ENCODE results near the gene CPED1. TPM values are rescaled to one million over a fixed set of nuclear protein-coding genes. Genes with fewer than 3 reads are reported as not detected.

CPED1 gene
- polyA plus RNA-seq, 1 donor from 2014 or later: not detected

- no peak overlapping the region for H3K9ac ChIP-seq (ENCODE audit: low read length)
- H2AFZ ChIP-seq (ENCODE audit: low read depth, low read length): no peak overlapping the region
- H3K4me2 ChIP-seq (ENCODE audit: low read length): no peak overlapping the region
- TF ChIP-seq TAF1 (IDR thresholded peaks at IDR 0.05; ENCODE audit: low read depth) (no peak), SMC3 (conservative IDR thresholded peaks at IDR 0.05; ENCODE audit: poor library complexity) (no peak), POLR2AphosphoS5 (IDR thresholded peaks at IDR 0.05) (no peak)
- no peaks in the 10 kb centered on the region for H3K9me3 ChIP-seq (ENCODE audit: low read length)
- no peaks in the 10 kb centered on the region for H3K79me2 ChIP-seq (replicated peaks; ENCODE audit: insufficient read depth, low read length)
- no peaks in the 10 kb centered on the region for H3K9me2 ChIP-seq (ENCODE audit: insufficient read depth, low read length)
- no peaks in the 10 kb centered on the region for H3K27me3 ChIP-seq (ENCODE audit: insufficient read depth, low read depth, low read length)
- no peak overlapping the region for H3K27ac ChIP-seq (ENCODE audit: low read length)
- H4K20me1 ChIP-seq (ENCODE audit: insufficient read depth): no peaks in the 10 kb centered on the region
- no peaks in the 10 kb centered on the region for H3F3A ChIP-seq (ENCODE audit: insufficient read depth, low read length, poor library complexity, severe bottlenecking)
- no peaks in the 10 kb centered on the region for H3K36me3 ChIP-seq (ENCODE audit: insufficient read depth, low read length)
- no peak overlapping the region for H3K4me3 ChIP-seq (ENCODE audit: low read length)
Observed at GRCh38 chr7:121266307-121266894, 277.9 kb downstream of the CPED1 start.

GRCh38 chr7:121267612-121268011 is 279.1 kb downstream of the CPED1 start:
- H3K4me2 ChIP-seq (ENCODE audit: low read length): no peak overlapping the region
- no peak for TF ChIP-seq POLR2AphosphoS5 (IDR thresholded peaks at IDR 0.05)
- no peak for TF ChIP-seq CTCF (IDR thresholded peaks at IDR 0.05; ENCODE audit: poor library complexity, severe bottlenecking)
- no peak for TF ChIP-seq EZH2 (IDR thresholded peaks at IDR 0.05; ENCODE audit: borderline replicate concordance, insufficient read depth, low read length, poor library complexity, severe bottlenecking)
- TF ChIP-seq TAF1 (IDR thresholded peaks at IDR 0.05; ENCODE audit: low read depth): no peak
- no peak for TF ChIP-seq RAD21 (conservative IDR thresholded peaks at IDR 0.05)
- no peak for TF ChIP-seq MXI1 (conservative IDR thresholded peaks at IDR 0.05; ENCODE audit: poor library complexity, severe bottlenecking)
- no peak for TF ChIP-seq REST (IDR thresholded peaks at IDR 0.05; ENCODE audit: borderline replicate concordance)
- TF ChIP-seq SMC3 (conservative IDR thresholded peaks at IDR 0.05; ENCODE audit: poor library complexity): no peak
- TF ChIP-seq EP300 (conservative IDR thresholded peaks at IDR 0.05; ENCODE audit: poor library complexity, severe bottlenecking): no peak
- no peaks in the 10 kb centered on the region for H3K9me3 ChIP-seq (ENCODE audit: low read length)
- no peak overlapping the region for H3K4me3 ChIP-seq (ENCODE audit: low read length)
- no peaks in the 10 kb centered on the region for H3F3A ChIP-seq (ENCODE audit: insufficient read depth, low read length, poor library complexity, severe bottlenecking)
- no peaks in the 10 kb centered on the region for H3K79me2 ChIP-seq (replicated peaks; ENCODE audit: insufficient read depth, low read length)
- no peak overlapping the region for H3K9ac ChIP-seq (ENCODE audit: low read length)
- no peaks in the 10 kb centered on the region for H3K27me3 ChIP-seq (ENCODE audit: insufficient read depth, low read depth, low read length)
- H3K36me3 ChIP-seq (ENCODE audit: insufficient read depth, low read length): no peaks in the 10 kb centered on the region
- no peaks in the 10 kb centered on the region for H4K20me1 ChIP-seq (ENCODE audit: insufficient read depth)
- no peak overlapping the region for H3K27ac ChIP-seq (ENCODE audit: low read length)
- no peaks in the 10 kb centered on the region for H3K9me2 ChIP-seq (ENCODE audit: insufficient read depth, low read length)
- no peak overlapping the region for H2AFZ ChIP-seq (ENCODE audit: low read depth, low read length)
